Mesenteric fat pad (tissue), 1 donor: ENCODE results near the gene FLYWCH1. TPM values are rescaled to one million over a fixed set of nuclear protein-coding genes. Genes with fewer than 3 reads are reported as not detected.

ENCODE experiments used
- DNase-seq: peaks from one replicate; pipeline ENCODE4 v3.0.0-alpha.2; 2020; ENCODE audit warnings: low spot score
- total RNA-seq: library from RNA; stranded (reverse); fragmentation: NEBNext Ultra II Directional; extraction: Animal tissue kit (Norgen Biotek cat#: 25700); gene quantifications from one replicate; pipeline ENCODE4 v1.2.1, GENCODE V29; 2021
- donor health status: DM: yes; HTN: yes; CAD: no.

Gene FLYWCH1
- total RNA-seq, 1 donor from 2014 or later: 32.0 TPM

- DNase-seq: no peak
Observed at GRCh38 chr16:2982402-2982801, 70.7 kb downstream of the FLYWCH1 start.

GRCh38 chr16:2983706-2984136, 72.0 kb downstream of the FLYWCH1 start:
- DNase-seq: peak; percentile 95

GRCh38 chr16:2985462-2985861, 73.7 kb downstream of the FLYWCH1 start:
- no peak for DNase-seq

GRCh38 chr16:2985893-2986355, 74.2 kb downstream of the FLYWCH1 start:
- DNase-seq: no peak

- no peak for DNase-seq
Observed at GRCh38 chr16:2986623-2987188, 75.0 kb downstream of the FLYWCH1 start.

GRCh38 chr16:2987286-2987685, 75.6 kb downstream of the FLYWCH1 start:
- DNase-seq: no peak

- DNase-seq: no peak
Observed at GRCh38 chr16:2987833-2988232, 76.1 kb downstream of the FLYWCH1 start.

- no peak for DNase-seq
Observed at GRCh38 chr16:2988590-2989099, 76.9 kb downstream of the FLYWCH1 start.

GRCh38 chr16:2990891-2991290, 79.2 kb downstream of the FLYWCH1 start:
- no peak for DNase-seq

- DNase-seq: no peak
Observed at GRCh38 chr16:2991566-2992261, 80.0 kb downstream of the FLYWCH1 start.

- no peak for DNase-seq
Observed at GRCh38 chr16:2992383-2993081, 80.8 kb downstream of the FLYWCH1 start.

- no peak for DNase-seq
Observed at GRCh38 chr16:2996298-2996697, 84.6 kb downstream of the FLYWCH1 start.

GRCh38 chr16:2999929-3000328, 88.2 kb downstream of the FLYWCH1 start:
- DNase-seq: no peak

- no peak for DNase-seq
Observed at GRCh38 chr16:3000540-3000939, 88.8 kb downstream of the FLYWCH1 start.

Other genes starting within 250 kb of the FLYWCH1 start
- gene KCTD5, start 229.4 kb upstream of the FLYWCH1 start, total RNA-seq: 18.5 TPM
- gene PRSS27, start 191.7 kb upstream of the FLYWCH1 start, total RNA-seq: 0.48 TPM
- 505 TPM for gene SRRM2, start 159.3 kb upstream of the FLYWCH1 start, total RNA-seq
- 212 TPM for gene ELOB, start 134.7 kb upstream of the FLYWCH1 start, total RNA-seq
- not detected for gene PRSS33, start 124.4 kb upstream of the FLYWCH1 start, total RNA-seq
- gene PRSS41, start 113.5 kb upstream of the FLYWCH1 start, total RNA-seq: not detected
- not detected for gene PRSS21, start 94.7 kb upstream of the FLYWCH1 start, total RNA-seq
- gene ZG16B, start 81.6 kb upstream of the FLYWCH1 start, total RNA-seq: not detected
- gene PRSS22, start 53.8 kb upstream of the FLYWCH1 start, total RNA-seq: not detected
- 21.5 TPM for gene FLYWCH2, start 28.7 kb upstream of the FLYWCH1 start, total RNA-seq
- gene KREMEN2, start 52.3 kb downstream of the FLYWCH1 start, total RNA-seq: not detected
- 4.5 TPM for gene PAQR4, start 57.4 kb downstream of the FLYWCH1 start, total RNA-seq
- gene PKMYT1, start 68.5 kb downstream of the FLYWCH1 start, total RNA-seq: 0.58 TPM
- not detected for gene CLDN9, start 101.0 kb downstream of the FLYWCH1 start, total RNA-seq
- gene CLDN6, start 106.3 kb downstream of the FLYWCH1 start, total RNA-seq: not detected
- gene TNFRSF12A, start 108.4 kb downstream of the FLYWCH1 start, total RNA-seq: 84.8 TPM
- 26.5 TPM for gene HCFC1R1, start 112.0 kb downstream of the FLYWCH1 start, total RNA-seq
- 20.6 TPM for gene THOC6, start 112.1 kb downstream of the FLYWCH1 start, total RNA-seq
- not detected for gene BICDL2, start 125.0 kb downstream of the FLYWCH1 start, total RNA-seq
- 21.6 TPM for gene MMP25, start 134.6 kb downstream of the FLYWCH1 start, total RNA-seq
- 36.0 TPM for gene IL32, start 153.7 kb downstream of the FLYWCH1 start, total RNA-seq
- not detected for gene ZSCAN10, start 187.4 kb downstream of the FLYWCH1 start, total RNA-seq
- gene ZNF205, start 200.7 kb downstream of the FLYWCH1 start, total RNA-seq: 6.1 TPM
- 6.0 TPM for gene ZNF213, start 223.1 kb downstream of the FLYWCH1 start, total RNA-seq